ENCODE data around the gene OR56B4.
"Not testable (repeated sequence)": the region's sequence is repeated elsewhere in the genome, so short reads cannot be mapped to it uniquely, and the experiment has no call there.

OR56B4 gene, protein sequence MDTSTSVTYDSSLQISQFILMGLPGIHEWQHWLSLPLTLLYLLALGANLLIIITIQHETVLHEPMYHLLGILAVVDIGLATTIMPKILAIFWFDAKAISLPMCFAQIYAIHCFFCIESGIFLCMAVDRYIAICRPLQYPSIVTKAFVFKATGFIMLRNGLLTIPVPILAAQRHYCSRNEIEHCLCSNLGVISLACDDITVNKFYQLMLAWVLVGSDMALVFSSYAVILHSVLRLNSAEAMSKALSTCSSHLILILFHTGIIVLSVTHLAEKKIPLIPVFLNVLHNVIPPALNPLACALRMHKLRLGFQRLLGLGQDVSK

DNA sequence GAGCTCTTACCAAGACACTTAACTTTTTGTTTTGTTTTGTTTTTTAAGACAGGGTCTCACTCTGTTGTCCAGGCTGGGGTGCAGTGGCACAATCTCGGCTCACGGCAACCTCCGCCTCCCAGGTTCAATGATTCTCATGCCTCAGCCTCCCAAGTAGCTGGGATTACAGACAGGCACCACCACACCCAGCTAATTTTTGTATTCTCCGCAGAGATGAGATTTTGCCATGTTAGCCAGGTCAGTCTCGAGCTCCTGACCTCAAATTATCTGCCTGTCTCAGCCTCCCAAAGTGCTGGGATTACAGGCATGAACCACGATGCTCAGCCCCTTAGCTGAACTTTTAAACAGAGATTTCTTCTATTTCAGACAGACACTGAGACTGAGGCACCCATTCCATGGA, at the start of gene OR56B4:
OR56B4 (plus strand) TSS at position 301 of the 400 bp plus-strand sequence; CDS start at position 396, 95 bp downstream.
- DNase-seq (ENCODE audit: low spot score) = not testable (repeated sequence)

DNA sequence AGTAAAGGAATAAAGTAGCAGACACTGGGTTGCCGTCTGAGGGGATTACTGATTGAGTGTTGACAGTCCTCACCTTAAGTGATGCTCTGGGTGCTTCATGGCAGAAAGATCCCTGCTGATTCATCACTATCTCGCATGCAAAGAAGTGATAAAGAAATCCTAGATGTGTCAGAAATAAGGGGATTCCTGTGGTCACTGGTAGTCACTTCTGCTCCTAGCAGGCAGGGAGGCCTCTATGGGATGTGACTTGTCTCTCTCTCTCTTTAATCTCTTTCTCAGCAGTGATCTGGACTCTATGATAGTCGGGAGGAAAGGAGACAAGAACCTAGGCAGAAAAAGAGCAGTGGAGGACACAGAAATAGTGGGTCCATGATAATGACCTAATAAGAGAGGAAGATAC, 46.0 kb upstream of the OR56B4 start:
- DNase-seq (ENCODE audit: low spot score) = no peak

DNA sequence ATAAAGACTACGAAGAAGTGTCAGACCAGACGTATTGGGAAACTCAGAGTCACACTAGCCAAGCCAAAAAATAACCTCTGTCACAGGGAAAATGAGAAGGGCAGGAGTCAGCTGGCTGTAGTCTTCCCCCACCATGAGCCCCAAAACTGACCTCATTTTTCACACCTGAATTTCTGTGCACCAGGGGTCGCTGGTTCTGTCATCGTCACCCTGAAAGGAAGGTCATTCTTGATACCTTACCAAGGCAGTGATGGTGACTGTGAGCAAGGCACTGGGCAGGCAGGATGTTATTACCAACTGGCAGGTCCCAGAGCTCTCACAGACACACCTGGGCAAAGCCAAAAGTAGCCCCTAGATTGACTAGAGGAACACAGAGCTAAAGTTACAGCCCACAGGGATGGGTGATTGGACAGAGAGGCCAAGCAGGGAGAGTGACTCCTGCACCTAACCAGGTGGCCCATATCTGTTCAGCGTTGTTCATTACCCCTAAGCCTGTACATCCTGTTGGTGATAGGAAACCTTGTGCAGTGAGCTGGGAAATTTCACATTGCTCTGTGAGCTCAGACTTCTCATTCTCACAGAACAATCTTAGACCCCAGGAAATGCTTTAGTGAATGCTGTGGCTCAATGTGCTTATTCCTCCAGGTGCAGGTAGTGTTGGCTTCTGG, 44.7 kb upstream of the OR56B4 start:
- DNase-seq (ENCODE audit: low spot score) = no peak

DNA sequence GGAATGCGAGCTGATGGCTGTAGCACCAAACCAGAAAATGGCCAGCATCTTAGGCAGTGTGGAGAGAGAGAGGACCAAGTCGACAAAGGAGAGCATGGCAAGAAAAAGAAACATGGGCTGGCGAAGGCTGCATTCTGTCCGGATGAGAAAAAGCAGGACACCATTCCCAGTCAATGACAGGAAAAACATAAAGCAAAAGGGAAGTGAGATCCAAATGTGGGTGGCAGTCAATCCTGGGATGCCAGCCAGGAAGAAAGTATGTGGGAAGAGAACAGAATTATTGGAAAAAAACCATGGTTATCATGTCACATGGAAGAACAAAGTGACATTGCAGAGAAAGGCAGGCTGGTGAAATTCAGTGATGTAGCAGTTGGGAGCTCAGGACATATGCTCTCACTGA, 40.0 kb upstream of the OR56B4 start:
- DNase-seq (ENCODE audit: low spot score) = no peak

DNA sequence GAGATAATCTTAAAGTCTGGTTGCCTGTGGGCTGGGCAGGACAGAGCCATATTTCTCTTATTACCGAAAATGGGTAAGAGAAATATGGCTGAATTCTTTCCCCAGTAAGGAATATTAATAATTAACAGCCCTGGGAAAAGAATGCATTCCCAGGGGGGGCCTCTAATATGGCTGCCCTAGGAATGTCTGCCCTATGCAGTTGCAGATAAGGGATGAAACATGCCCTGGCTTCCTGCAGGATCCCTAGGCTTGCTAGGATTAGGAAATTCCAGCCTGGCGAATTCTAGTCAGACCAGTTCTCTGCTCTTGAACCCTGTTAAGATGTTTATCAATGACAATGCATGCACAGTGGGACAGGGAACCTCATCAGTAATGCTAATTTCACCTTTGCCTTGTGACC, 31.0 kb upstream of the OR56B4 start:
- DNase-seq (ENCODE audit: low spot score) = not testable (repeated sequence)

DNA sequence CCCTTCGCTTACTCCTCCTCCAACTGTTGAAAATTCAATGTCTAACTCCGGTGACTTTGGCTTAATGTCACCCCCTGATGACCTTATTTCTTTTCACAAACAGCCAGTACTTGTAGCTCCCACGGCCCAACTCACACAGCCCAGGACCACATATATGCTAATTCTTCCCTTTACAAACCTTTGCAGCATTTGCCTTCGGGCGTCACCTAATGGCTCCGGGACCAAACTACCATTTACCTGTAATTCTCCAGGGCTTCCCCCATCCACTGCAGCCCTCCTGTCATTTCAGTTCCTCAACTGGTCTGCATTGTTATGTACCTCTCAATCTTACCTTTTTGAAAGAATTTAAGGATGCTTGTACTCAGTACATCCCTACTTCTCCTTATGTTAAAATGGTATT, 29.8 kb upstream of the OR56B4 start:
- DNase-seq (ENCODE audit: low spot score) = no peak

DNA sequence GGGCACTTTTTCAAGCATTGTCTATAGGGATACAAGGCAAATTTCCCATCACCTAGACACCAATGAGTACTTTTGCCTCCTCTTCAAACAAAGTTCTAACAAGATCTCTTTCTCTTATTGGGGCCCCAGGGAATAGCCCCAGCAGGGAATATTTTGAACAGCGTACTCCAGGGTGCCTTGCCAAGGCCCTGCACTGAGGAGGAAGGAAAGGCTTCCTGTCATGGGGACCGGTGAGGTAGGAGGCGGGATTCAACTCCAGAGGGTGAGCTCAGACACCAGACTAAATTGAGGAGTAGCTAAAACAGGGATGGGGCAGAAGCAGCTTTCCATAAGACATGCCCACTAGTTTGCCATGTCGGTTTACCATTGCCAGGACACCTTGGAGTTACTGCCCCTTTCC, 28.0 kb upstream of the OR56B4 start:
- no peak for DNase-seq (ENCODE audit: low spot score)

DNA sequence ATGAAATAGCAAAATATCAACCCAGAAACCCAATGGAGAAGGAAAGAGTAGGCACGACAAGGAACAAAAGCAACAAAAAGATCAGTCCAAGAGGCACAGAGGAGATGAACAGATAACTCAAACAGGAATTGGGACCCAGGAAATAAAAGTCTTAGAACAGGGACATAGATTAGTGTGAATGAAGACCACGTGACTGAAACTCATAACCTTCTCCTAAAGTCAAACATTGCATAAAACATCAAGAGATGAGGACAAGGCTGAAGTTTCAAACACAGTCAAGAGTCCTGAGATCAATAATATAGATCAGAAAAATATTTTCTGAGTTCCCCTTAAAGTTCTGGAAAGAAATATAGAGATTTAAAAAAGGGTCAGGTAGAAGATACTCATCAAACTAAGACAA, 24.4 kb upstream of the OR56B4 start:
- DNase-seq (ENCODE audit: low spot score) = no peak

DNA sequence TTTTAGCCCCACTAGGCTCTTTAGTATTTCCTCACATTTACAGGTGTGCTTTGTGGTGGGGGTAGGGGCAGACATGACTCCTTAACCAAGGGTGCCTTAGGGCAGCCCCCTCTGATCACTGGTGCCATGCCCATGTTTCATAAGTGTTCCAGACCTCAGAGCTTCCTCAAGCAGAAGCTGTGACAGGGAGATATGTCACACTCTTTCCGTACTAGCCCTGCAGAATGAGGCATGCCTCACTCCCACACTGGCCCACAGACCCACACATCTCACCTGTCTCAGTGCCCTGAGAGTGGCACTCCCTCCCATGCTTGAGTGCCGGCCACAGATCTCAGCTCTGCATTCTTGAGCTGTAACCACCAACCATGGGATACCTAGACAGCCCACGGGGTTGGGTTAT, 22.9 kb upstream of the OR56B4 start:
- no peak for DNase-seq (ENCODE audit: low spot score)

DNA sequence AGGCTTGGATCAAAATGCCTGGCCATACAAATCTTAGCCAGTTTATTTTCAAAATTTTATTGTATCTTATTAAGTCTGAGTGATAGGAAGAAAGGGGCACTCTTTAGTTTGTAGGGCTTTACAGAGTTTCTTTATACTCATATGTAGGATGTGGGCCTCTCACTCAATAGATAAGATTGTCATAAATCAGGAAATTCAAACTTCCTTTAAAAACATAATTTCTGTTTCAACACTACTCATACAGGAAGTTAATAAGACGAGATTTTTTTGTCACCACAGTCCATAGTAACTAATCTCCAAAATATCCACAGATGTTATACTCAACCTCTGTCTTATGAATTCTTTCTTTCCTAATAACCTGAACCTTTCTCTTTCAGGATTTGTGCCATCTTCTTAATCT, 13.3 kb upstream of the OR56B4 start:
- no peak for DNase-seq (ENCODE audit: low spot score)

DNA sequence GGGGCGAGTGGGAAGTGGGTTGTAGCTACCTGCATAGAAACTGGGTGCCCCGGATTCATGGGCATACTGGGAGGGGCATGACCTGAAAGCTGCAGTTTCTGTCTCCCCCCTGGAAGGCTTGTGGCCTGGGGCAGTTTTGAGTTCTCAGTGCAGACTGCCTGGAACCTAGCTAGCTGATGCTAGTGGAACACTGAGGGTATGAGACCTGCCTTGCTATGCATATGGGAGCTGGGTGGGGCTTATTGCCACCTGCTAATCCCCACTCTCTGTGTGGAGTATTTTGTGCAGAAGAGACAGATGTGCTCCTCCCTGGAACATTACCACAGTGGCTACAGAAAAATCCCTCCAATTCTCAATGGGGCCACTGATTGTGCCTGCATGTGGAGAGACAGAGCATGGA, 11.7 kb upstream of the OR56B4 start:
- DNase-seq (ENCODE audit: low spot score) = no peak

DNA sequence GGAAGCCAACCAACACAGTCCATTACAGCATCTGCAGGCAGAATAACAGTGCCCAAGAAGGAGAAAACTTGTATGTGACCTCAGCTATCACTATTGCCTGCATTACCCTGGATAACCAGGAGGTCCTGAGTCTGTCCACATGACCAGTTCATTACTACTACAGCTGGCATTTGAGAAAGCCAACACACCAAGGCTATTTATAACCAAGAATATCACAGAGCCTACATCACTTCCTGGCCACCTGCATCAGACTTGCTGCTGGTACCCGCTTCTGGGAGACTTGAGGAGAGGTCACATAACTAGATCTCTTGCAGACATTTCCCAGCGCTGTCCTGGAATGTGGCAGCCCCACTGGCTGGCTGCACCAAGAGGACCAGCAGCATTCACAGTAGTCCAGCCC, 11.1 kb upstream of the OR56B4 start:
- no peak for DNase-seq (ENCODE audit: low spot score)

DNA sequence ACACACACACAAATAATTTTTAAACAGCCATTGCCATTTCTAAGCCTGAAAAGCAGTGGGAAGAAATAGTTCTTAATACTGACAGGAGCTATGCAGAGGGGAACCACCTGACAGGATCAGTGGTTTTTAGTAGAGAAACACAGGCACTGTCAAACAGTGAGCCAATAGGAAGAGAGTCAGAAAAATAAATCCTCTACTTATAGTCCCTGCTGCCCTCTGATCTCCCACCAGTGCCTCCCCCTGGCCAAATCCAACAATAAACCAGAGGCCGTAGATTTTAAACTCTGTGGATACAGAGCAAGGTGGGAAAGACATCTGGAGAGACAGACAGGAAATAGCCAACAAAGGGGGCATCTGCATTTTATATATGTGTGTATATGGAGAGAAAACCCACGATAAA, 7.9 kb upstream of the OR56B4 start:
- no peak for DNase-seq (ENCODE audit: low spot score)

DNA sequence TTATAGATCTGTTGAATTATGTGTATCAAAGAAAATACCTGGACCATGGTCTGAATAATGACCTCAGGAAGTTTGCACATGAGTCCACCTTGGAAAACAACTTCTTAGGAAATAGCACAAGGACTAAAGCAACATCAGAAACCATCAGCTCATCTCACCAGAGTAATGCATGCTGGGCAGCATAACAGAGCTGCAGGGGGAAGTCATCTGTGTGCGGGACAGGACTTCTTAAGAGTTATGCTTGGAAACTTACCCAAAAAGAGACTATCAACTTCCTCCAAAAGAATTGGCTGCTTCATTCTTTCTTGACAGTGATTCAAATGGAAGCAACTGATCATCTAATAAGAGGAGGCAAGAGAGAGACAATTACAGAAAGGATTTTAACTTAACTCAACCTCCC, 2.5 kb downstream of the OR56B4 start:
- DNase-seq (ENCODE audit: low spot score) = no peak

DNA sequence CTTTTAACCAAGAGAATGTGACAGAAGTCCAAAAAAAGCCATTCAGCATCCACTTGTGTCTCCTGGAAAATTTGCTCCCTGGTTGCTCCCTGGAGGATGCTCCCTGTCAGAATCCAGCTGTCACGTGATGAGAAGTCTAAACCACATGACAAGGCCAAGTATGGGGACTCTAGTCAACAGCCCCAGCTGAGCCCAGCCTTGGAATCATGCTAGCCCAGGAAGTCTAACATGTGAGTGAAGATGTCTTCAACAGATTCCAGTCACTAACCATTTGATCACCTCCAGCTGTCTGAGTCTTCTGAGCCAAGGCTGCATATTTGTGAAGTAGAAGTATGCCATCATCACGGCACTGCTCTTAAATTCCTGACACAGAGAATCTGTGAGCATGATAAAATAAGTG, 4.2 kb downstream of the OR56B4 start:
- DNase-seq (ENCODE audit: low spot score) = no peak

DNA sequence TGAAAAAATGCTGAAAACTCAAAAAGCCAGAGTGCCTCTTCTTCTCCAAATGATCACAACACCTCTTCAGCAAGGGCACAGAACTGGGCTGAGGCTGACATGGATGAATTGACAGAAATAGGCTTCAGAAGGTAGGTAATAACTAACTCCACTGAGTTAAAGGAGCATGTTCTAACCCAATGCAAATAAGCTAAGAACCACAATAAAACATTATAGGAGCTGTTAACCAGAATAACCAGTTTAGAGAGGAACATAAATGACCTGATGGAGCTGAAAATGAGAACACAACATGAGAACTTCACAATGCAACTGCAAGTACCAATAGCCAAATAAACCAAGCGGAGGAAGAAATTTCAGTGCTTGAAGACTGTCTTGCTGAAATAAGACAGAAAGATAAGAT, 9.2 kb downstream of the OR56B4 start:
- no peak for DNase-seq (ENCODE audit: low spot score)

DNA sequence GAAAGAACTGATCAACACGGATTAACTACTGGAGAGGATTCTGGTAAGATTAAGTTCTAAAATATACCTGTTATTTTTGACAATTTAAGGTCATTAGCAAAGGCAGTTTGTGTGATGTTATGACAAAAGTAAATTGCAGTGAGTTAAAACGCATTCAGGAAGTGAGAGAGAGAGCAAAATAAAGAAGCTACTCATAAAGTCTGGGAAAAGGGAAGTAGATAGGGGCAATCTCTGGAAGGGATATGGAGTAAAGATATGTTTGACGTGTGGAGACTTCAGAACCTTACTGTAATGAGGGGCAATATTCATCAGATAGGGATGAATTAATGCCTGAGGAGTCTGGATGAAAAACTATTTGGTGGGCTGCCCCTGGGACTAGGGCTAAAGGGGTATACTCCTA, 16.8 kb downstream of the OR56B4 start:
- no peak for DNase-seq (ENCODE audit: low spot score)

DNA sequence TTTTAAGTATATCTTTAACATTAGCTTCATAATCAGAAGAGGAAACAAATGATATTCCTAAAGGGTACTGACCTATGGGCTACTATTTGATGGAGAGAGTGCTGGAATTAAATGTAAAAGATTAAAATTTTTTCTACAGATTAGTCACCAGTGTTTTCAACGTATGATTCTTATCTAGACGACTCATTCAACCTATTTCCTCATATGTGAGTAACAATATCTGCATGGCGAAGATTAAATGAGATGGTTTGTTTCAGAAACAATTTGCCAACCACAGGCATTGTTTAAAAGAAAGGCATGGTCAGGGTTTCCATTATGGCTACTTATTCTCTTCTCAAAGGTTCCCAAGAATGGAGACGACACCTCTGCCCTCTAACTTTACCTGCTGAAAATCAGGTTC, 20.4 kb downstream of the OR56B4 start:
- DNase-seq (ENCODE audit: low spot score) = no peak

DNA sequence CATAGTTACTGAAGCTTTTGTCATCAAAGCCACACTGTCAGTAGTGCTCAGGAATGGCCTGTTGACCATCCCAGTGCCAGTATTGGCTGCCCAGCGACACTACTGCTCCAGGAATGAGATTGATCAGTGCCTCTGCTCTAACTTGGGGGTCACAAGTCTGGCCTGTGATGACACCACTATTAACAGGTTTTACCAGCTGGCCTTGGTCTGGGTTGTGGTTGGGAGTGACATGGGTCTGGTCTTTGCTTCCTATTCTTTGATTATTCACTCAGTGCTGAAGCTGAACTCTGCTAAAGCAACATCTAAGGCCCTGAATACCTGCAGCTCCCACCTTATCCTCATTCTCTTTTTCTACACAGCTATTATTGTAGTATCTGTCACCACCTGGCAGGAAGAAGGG, 21.5 kb downstream of the OR56B4 start:
- DNase-seq (ENCODE audit: low spot score) = no peak

DNA sequence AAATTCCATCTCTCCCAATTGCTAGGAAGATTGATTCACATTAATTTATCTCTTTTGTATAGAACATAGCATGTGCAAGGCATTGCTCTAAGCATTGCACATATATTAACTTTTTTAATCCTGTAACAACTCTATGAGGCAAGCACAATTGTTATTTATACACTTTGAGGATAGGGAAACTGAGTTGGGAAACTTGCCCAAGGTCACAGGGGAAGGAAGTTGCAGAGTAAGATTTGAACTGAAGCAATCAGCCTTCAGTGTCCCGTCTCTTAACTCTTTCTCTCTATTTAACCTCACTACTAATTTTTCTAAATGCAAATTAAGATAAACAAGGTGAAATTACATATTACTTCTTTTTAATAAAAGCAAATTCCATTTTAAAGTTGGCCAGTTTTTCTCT, 22.2 kb downstream of the OR56B4 start:
- no peak for DNase-seq (ENCODE audit: low spot score)

DNA sequence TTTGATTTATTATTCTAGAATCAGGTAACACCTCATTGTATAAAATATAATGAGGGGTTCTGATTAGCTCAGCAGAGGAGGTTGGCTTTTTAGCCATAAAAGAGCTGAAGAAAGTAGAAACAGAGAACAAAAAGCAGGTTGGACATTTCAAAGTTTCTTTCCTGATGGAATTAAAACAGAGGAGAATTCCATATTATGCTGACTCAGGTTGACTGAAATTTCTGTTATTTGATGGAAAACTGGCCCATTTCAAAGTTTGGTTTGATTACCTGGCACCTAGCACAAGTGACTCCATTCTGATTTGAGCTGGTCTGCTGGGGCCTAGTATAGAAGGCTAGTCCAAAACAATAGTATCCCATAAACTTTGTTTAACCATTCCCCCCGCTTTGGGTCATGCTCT, 24.9 kb downstream of the OR56B4 start:
- no peak for DNase-seq (ENCODE audit: low spot score)

DNA sequence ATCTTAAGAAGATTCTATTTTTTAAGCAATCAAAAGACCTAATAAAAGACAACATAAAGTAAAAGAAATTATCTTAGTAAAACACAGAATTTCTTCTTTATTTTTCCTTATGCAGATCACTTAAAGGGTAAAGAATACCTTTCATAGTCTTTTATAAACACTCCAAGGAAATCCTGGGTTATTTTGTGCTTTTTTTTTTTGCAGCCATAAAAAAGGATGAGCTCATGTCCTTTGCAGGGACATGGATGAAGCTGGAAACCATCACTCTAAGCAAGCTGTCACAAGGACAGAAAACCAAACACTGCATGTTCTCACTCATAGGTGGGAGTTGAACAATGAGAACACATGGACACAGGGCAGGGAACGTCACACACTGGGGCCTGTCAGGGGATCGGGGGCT, 28.5 kb downstream of the OR56B4 start:
- not testable (repeated sequence) for DNase-seq (ENCODE audit: low spot score)

DNA sequence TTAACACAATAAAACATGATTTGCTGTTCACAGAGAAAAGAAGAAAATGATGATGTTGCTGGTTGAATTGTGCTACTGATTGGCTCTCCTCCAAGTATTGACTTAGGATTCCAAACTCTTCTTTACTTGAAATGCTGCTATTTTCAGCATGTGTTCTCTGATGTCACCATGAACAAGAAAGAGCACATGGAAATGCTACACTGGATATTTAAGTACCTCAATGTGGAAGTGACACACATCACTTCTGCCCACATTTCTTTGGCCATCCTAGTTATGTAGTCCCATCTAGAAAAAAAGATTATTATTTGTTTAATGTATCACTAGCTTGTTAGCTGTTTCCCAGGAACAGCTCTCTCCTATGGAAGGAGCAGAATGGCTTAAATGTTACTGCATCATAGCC, 35.5 kb downstream of the OR56B4 start:
- DNase-seq (ENCODE audit: low spot score) = no peak

DNA sequence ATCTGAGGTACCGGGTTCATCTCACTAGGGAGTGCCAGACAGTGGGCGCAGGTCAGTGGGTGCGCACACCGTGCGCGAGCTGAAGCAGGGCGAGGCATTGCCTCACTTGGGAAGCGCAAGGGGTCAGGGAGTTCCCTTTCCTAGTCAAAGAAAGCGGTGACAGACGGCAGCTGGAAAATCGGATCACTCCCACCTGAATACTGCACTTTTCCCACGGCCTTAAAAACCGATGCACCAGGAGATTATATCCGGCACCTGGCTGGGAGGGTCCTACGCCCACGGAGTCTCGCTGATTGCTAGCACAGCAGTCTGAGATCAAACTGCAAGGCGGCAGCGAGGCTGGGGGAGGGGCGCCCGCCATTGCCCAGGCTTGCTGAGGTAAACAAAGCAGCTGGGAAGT, 36.3 kb downstream of the OR56B4 start:
- not testable (repeated sequence) for DNase-seq (ENCODE audit: low spot score)
